ENCODE data around the gene OSBPL2. TPM values are rescaled to one million over a fixed set of nuclear protein-coding genes. Genes with fewer than 3 reads are reported as not detected.

The OSBPL2 gene
- 11.9 and 14.0 TPM in 2 replicates for total RNA-seq

DNA sequence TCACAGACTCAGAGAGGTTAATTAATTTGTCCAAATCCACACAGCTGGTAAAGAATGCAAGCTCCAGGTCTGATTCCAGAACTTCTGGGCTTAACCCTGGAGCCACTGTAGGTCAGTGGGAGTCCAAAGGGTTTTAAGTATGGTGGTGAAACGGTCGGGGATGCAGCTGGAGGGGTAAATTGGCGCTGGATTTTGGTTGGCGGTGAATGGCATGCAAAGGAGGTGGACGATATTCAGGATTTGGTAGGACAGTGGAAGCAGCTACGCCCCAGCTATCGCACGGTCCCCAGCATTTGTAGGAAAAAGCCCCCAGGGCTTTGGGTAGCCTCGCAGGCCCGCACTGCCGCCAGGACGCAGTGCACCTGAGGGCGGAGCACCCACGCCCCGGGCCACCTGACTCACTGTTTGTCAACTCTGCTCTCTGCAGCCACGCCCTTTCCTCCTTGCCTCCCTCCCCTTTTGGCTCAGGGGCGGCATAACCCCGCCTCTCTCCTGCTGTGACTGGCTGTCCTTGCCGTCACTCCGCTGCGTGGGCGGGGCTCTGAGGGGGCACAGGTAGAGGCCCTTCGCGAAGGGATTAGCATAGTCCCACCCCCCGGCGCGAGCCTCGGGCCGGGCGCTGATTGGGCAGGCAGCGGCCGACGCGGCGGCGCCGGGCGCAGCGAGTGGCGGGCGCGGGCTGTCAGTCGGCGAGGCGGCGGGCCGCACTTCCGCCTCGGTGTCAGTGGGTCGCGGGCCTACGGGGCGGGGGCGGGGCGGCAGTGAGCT is at the start of gene OSBPL2:
OSBPL2 (plus strand) TSS at position 721 of the 768 bp plus-strand sequence. CDS start 17,664 bp downstream, outside the sequence.

DNA sequence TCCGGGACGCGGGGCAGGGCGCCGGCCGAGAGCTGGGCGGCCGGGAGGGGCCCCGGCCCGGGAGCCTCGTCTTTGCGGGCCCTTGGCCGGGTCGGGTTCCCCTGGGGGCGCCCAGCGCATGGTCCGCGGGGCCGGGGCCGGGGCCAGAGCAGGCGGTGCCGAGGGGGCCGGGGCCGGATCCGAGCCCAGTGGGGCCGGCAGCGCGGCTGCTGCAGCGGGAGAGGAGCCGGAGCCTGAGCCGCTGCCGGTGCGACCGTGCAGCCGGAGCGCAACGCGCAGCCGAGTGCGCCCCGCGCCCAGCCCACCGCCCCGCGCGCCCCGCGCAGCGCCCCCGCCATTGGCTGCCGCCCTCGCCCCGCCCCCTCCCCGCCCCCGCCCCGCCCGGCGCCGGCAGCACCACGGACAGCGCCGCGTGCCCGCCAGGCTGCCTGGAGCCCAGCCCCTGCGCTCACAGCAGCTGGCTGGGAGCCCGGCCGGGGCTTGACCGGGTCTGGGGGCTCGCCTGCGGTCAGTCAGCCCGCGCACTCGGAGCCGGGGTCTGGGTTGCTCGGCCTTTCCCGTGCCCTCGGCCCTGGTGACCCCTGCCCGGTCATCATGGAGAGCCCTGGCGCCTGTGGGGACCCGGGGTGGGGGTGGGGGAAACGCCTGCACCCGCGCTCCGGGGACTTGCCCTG is 18.2 kb upstream of the OSBPL2 start, which contains the start of gene HRH3:
HRH3 (minus strand) TSS at position 287 of the 674 bp plus-strand sequence. CDS start 308 bp downstream, outside the sequence.

DNA sequence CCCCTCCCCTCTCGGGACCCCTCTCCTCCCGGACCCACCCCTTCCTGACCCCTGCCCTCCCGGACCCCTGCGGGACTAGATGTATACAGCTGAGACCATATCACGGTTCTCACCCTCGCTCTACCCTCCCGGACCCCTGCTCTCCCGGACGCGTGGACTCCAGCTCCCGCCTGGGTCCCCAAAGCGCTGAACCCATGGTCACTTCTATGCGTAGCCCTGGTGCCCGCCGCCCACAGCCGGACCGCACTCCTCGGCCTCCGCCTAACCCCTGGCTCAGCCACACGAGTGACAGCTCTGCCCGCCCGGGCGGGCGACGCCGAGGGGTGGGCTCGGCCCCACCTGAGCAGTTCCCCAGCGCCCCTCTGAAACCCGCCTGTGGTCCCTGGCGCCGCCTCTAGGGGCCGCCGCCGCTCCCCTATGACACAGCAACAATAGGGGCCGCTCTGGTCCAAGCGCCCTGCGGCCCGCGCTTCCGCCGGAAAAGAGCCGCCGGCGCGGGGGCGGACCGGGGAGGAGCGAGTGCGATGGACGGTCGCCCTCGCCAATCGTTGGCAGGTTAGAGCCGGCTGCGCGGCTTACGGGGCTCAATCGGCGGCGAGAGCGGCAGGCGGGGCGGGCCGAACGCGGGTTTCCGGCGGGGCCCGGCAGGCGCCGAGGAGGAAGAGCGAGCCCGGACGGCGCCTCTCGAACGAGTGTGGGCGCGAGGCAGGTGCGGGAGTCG is 64.2 kb downstream of the OSBPL2 start, which contains the start of gene ADRM1:
ADRM1 (plus strand) TSS at position 657 of the 721 bp plus-strand sequence. CDS start 572 bp downstream, outside the sequence.

Other genes with a start within 250 kb of the OSBPL2 start
- gene TAF4, start 172.6 kb upstream of the OSBPL2 start, total RNA-seq: 2.5 and 4.5 TPM in 2 replicates
- gene LSM14B, start 116.0 kb upstream of the OSBPL2 start, total RNA-seq: 26.9 and 27.6 TPM in 2 replicates
- gene PSMA7, start 95.1 kb upstream of the OSBPL2 start, total RNA-seq: 497 and 513 TPM in 2 replicates
- gene SS18L1, start 94.8 kb upstream of the OSBPL2 start, total RNA-seq: 6.1 and 6.7 TPM in 2 replicates
- 23.3 and 24.5 TPM in 2 replicates for gene MTG2, start 55.5 kb upstream of the OSBPL2 start, total RNA-seq
- not detected in 2 replicates for gene HRH3, start 18.2 kb upstream of the OSBPL2 start, total RNA-seq
- gene ADRM1, start 64.5 kb downstream of the OSBPL2 start, total RNA-seq: 192 and 194 TPM in 2 replicates
- gene LAMA5, start 128.8 kb downstream of the OSBPL2 start, total RNA-seq: 25.7 and 32.1 TPM in 2 replicates
- 3,175 and 3,644 TPM in 2 replicates for gene RPS21, start 148.6 kb downstream of the OSBPL2 start, total RNA-seq
- gene CABLES2, start 168.8 kb downstream of the OSBPL2 start, total RNA-seq: 5.5 and 5.8 TPM in 2 replicates
- gene RBBP8NL, start 189.0 kb downstream of the OSBPL2 start, total RNA-seq: not detected in 2 replicates
- gene GATA5, start 237.5 kb downstream of the OSBPL2 start, total RNA-seq: not detected in 2 replicates

Measured in bronchus fibroblast of lung (primary cell).